ENCODE measurements around the gene TXNRD1.

Gene TXNRD1

DNA sequence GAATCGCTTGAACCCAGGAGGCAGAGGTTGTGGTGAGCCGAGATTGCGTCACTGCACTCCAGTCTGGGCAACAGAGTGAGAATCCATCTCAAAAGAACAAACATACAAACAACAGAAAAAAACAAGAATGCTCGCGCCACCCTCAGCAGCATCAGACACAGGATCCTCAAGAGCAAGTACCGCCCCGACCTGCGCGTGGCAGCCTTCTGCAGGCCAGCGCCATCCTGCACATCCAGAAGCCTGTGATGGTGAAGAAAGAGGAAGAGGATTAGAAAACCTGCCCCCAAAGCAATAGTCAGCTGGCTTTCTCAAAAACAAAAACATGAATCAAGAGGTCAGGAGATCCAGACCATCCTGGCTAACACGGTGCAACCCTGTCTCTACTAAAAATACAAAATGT, 57.9 kb downstream of the TXNRD1 start:
- ATAC-seq = no peak

DNA sequence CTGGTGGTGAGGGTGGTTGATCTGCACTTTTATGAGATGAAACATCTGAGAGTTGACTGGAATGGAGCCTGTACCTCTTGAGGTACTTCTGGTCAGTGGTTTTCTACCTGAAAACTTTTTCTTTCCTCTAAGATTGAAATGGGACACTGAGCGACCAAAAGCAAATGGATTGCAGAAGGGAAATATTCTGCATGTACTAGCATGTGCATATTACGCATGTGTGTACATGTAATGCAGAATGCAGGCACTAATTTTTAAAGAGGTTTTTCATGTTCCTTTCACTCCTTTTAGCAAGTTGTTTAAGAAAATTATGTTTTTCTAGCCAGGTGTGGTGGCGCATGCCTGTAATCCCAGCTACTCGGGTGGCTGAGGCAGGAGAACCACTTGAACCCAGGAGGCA, 59.2 kb downstream of the TXNRD1 start:
- no peak for ATAC-seq
- TF ChIP-seq, protein P1, sequence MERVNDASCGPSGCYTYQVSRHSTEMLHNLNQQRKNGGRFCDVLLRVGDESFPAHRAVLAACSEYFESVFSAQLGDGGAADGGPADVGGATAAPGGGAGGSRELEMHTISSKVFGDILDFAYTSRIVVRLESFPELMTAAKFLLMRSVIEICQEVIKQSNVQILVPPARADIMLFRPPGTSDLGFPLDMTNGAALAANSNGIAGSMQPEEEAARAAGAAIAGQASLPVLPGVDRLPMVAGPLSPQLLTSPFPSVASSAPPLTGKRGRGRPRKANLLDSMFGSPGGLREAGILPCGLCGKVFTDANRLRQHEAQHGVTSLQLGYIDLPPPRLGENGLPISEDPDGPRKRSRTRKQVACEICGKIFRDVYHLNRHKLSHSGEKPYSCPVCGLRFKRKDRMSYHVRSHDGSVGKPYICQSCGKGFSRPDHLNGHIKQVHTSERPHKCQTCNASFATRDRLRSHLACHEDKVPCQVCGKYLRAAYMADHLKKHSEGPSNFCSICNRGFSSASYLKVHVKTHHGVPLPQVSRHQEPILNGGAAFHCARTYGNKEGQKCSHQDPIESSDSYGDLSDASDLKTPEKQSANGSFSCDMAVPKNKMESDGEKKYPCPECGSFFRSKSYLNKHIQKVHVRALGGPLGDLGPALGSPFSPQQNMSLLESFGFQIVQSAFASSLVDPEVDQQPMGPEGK (CRISPR knock-in tag; IDR thresholded peaks at IDR 0.05; ENCODE audit: borderline replicate concordance) = no peak
- TF ChIP-seq TCF4 (CRISPR knock-in tag; IDR thresholded peaks at IDR 0.05; ENCODE audit: borderline replicate concordance) (no peak), OSR1 (CRISPR knock-in tag; IDR thresholded peaks at IDR 0.05) (no peak), BACH2 (CRISPR knock-in tag; IDR thresholded peaks at IDR 0.05; ENCODE audit: borderline replicate concordance) (no peak)
- TF ChIP-seq, protein P2, sequence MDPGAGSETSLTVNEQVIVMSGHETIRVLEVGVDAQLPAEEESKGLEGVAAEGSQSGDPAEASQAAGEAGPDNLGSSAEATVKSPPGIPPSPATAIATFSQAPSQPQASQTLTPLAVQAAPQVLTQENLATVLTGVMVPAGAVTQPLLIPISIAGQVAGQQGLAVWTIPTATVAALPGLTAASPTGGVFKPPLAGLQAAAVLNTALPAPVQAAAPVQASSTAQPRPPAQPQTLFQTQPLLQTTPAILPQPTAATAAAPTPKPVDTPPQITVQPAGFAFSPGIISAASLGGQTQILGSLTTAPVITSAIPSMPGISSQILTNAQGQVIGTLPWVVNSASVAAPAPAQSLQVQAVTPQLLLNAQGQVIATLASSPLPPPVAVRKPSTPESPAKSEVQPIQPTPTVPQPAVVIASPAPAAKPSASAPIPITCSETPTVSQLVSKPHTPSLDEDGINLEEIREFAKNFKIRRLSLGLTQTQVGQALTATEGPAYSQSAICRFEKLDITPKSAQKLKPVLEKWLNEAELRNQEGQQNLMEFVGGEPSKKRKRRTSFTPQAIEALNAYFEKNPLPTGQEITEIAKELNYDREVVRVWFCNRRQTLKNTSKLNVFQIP (CRISPR knock-in tag; IDR thresholded peaks at IDR 0.05; ENCODE audit: borderline replicate concordance, low read depth) = no peak

More for the DNA sequence above, 57.9 kb downstream of the TXNRD1 start:
- TF ChIP-seq ARNTL (CRISPR knock-in tag; IDR thresholded peaks at IDR 0.05; ENCODE audit: borderline replicate concordance, low read depth) (no peak), ZFP3 (CRISPR knock-in tag; IDR thresholded peaks at IDR 0.05) (no peak), PPARA (CRISPR knock-in tag; IDR thresholded peaks at IDR 0.05; ENCODE audit: borderline replicate concordance) (no peak), ZFP30 (CRISPR knock-in tag; IDR thresholded peaks at IDR 0.05) (no peak), GLIS3 (CRISPR knock-in tag; IDR thresholded peaks at IDR 0.05) (no peak), ZNF70 (CRISPR knock-in tag; IDR thresholded peaks at IDR 0.05) (no peak), ZNF8 (CRISPR knock-in tag; IDR thresholded peaks at IDR 0.05) (no peak), TOX (CRISPR knock-in tag; IDR thresholded peaks at IDR 0.05; ENCODE audit: borderline replicate concordance) (no peak)
- TF ChIP-seq, protein P3, sequence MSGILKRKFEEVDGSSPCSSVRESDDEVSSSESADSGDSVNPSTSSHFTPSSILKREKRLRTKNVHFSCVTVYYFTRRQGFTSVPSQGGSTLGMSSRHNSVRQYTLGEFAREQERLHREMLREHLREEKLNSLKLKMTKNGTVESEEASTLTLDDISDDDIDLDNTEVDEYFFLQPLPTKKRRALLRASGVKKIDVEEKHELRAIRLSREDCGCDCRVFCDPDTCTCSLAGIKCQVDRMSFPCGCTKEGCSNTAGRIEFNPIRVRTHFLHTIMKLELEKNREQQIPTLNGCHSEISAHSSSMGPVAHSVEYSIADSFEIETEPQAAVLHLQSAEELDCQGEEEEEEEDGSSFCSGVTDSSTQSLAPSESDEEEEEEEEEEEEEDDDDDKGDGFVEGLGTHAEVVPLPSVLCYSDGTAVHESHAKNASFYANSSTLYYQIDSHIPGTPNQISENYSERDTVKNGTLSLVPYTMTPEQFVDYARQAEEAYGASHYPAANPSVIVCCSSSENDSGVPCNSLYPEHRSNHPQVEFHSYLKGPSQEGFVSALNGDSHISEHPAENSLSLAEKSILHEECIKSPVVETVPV (CRISPR knock-in tag; IDR thresholded peaks at IDR 0.05) = no peak
- TF ChIP-seq, protein P4, sequence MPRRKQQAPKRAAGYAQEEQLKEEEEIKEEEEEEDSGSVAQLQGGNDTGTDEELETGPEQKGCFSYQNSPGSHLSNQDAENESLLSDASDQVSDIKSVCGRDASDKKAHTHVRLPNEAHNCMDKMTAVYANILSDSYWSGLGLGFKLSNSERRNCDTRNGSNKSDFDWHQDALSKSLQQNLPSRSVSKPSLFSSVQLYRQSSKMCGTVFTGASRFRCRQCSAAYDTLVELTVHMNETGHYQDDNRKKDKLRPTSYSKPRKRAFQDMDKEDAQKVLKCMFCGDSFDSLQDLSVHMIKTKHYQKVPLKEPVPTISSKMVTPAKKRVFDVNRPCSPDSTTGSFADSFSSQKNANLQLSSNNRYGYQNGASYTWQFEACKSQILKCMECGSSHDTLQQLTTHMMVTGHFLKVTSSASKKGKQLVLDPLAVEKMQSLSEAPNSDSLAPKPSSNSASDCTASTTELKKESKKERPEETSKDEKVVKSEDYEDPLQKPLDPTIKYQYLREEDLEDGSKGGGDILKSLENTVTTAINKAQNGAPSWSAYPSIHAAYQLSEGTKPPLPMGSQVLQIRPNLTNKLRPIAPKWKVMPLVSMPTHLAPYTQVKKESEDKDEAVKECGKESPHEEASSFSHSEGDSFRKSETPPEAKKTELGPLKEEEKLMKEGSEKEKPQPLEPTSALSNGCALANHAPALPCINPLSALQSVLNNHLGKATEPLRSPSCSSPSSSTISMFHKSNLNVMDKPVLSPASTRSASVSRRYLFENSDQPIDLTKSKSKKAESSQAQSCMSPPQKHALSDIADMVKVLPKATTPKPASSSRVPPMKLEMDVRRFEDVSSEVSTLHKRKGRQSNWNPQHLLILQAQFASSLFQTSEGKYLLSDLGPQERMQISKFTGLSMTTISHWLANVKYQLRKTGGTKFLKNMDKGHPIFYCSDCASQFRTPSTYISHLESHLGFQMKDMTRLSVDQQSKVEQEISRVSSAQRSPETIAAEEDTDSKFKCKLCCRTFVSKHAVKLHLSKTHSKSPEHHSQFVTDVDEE (CRISPR knock-in tag; IDR thresholded peaks at IDR 0.05) = no peak

DNA sequence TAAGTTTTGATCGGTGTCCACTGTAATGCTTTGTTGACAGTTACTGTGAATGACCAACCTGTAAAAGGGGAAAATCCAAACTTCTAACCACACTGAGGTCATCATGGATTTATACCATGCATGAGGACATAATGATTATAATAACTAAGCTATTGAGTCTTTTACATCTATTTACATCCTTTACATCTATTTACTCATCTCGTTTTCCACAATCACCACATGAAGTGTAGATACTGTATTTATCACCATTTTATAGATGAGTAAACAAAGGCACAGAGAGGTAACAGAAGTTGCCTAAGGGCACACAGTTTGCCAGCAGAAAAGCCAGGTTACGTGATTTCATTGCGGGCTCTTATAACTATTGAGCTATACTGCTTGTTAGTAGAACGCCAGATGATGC, 60.1 kb downstream of the TXNRD1 start:
- ATAC-seq = no peak
- TF ChIP-seq ZNF8 (CRISPR knock-in tag; IDR thresholded peaks at IDR 0.05) = no peak

DNA sequence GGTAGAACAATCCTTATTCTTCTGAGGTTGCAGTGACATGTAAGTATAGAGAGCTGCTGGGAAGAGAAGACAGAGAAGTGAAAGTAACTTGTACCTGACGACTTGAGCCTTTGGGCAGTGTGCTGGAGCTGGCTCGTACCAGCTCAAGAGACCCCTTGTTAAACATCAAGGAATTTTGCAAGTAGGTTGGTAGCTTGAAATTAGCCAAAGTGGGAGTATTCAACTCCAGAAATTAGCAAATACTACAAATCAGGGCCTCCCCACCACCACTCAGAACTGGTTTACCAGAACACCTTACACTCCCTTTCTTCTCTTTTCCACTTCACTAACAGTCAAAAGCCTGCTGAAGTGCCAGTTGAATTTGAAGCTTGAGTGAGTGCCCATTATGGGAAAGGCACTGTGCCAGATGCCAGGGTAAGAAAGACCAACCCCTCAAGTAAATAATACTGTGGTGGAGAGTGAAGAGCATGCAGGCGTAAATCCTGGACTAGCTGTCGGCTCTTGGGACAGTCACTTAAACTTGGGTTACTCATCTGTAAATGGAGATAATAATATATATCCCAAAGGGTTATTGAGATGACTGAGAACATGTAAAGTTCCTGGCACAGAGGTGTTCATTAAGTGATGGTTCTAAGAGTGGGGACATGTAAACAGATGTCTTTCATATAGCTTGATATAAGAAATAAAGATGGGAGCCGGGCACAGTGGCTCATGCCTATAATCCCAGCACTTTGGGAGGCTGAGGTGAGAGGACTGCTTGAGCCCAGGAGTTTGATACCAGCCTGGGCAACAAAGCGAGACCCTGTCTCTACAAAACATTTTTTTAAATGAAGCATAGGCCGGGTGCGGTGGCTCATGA, 60.9 kb downstream of the TXNRD1 start:
- ATAC-seq = 0 out of 3 replicates have a peak, but pooled peaks have one; percentile 9
- TF ChIP-seq, protein P3 (CRISPR knock-in tag; IDR thresholded peaks at IDR 0.05) = no peak
- TF ChIP-seq, protein P1 (CRISPR knock-in tag; IDR thresholded peaks at IDR 0.05; ENCODE audit: borderline replicate concordance) = no peak
- TF ChIP-seq ZFP3 (CRISPR knock-in tag; IDR thresholded peaks at IDR 0.05) = no peak
- TF ChIP-seq, protein P2 (CRISPR knock-in tag; IDR thresholded peaks at IDR 0.05; ENCODE audit: borderline replicate concordance, low read depth) = no peak
- TF ChIP-seq, protein P4 (CRISPR knock-in tag; IDR thresholded peaks at IDR 0.05) = no peak
- no peak for TF ChIP-seq BACH2 (CRISPR knock-in tag; IDR thresholded peaks at IDR 0.05; ENCODE audit: borderline replicate concordance)
- TF ChIP-seq ZNF70 (CRISPR knock-in tag; IDR thresholded peaks at IDR 0.05) = no peak
- no peak for TF ChIP-seq ARNTL (CRISPR knock-in tag; IDR thresholded peaks at IDR 0.05; ENCODE audit: borderline replicate concordance, low read depth)
- no peak for TF ChIP-seq TCF4 (CRISPR knock-in tag; IDR thresholded peaks at IDR 0.05; ENCODE audit: borderline replicate concordance)
- TF ChIP-seq ZNF8 (CRISPR knock-in tag; IDR thresholded peaks at IDR 0.05) = no peak

Data from SK-N-SH treated with all-trans-retinoic acid at 6 μM for 48 hours (cell line).